ACC112 (cell line): Measurements from ENCODE around the gene BPIFB2.

ENCODE experiments used
- H2AFZ ChIP-seq: fragments of 200-600 bp; sonication (generic); one replicate; pipeline ENCODE4 v1.6.0; 2017; ENCODE audit warnings: antibody characterized with exemption, low read length; ENCODE audit not compliant: unreplicated experiment
- H3K27ac ChIP-seq: fragments of 200-600 bp; sonication (generic); 2 replicates; pipeline ENCODE4 v1.5.1; 2014; ENCODE audit warnings: low read depth, mild to moderate bottlenecking, antibody characterized with exemption, low read length, moderate library complexity
- H3K27me3 ChIP-seq: fragments of 200-600 bp; sonication (generic); 2 replicates; pipeline ENCODE4 v1.6.1; 2014; ENCODE audit warnings: mild to moderate bottlenecking, antibody characterized with exemption, low read length, moderate library complexity, mixed read lengths; ENCODE audit not compliant: insufficient read depth
- H3K36me3 ChIP-seq: fragments of 200-600 bp; sonication (generic); 2 replicates; pipeline ENCODE4 v1.6.1; 2016; ENCODE audit warnings: mild to moderate bottlenecking, antibody characterized with exemption, low read length, moderate library complexity, mixed read lengths; ENCODE audit not compliant: insufficient read depth
- H3K4me1 ChIP-seq: fragments of 200-600 bp; sonication (generic); one replicate; pipeline ENCODE4 v1.6.1; 2016; ENCODE audit warnings: low read length, mixed read lengths; ENCODE audit not compliant: insufficient read depth, unreplicated experiment, control insufficient read depth
- H3K4me3 ChIP-seq: fragments of 200-600 bp; sonication (generic); 2 replicates; pipeline ENCODE4 v1.5.1; 2014; ENCODE audit warnings: mild to moderate bottlenecking, low read depth, low read length
- H3K79me2 ChIP-seq: fragments of 200-600 bp; sonication (generic); one replicate; pipeline ENCODE4 v1.6.0; 2016; ENCODE audit warnings: low read length; ENCODE audit not compliant: control insufficient read depth, unreplicated experiment, insufficient read depth

Gene BPIFB2

DNA sequence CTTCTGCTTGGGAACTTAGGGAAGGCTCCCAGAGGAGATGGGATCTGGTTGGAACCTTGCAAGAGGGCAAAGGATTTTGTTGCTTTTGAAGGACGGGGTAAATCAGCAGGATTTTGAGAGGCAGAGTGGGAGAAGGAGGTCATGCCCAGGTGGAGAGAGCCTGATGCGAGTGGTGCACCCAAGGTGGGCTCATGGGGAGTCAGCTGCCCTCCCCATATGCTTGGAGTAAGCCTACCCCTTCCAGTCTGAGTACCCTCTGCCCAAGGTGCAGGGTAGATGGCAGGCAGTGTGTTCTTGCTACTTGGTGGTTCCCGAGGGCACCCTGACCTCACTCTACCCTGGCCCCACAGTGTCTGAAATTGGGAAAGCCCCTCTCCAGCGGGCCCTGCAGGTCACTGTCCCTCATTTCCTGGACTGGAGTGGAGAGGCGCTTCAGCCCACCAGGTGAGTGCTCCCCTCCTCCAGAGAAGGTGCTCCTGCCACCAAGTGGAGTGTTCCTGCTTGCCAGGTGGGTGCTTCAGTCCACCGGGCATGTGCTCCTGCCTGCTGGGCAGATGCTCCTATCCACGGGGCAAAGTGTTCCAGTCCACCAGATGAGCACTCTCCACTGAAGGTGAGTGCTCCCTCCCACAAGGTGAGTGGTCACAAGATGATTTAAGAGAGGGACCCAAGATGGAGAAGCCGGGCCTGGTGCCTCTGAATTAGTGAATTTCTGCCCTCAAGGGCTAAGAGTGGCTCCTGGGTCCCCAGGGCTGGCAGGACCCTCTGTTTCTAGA, 3.4 kb downstream of the BPIFB2 start:
- H3K27ac ChIP-seq, result no peak overlapping the region
- H3K36me3 ChIP-seq, result no peaks in the 10 kb centered on the region
- H3K79me2 ChIP-seq, result no peaks in the 10 kb centered on the region
- peaks cover 64% of the 10 kb centered on the region for H3K27me3 ChIP-seq
- no peaks in the 10 kb centered on the region for H3K4me1 ChIP-seq
- no peak overlapping the region for H3K4me3 ChIP-seq
- no peak overlapping the region for H2AFZ ChIP-seq

DNA sequence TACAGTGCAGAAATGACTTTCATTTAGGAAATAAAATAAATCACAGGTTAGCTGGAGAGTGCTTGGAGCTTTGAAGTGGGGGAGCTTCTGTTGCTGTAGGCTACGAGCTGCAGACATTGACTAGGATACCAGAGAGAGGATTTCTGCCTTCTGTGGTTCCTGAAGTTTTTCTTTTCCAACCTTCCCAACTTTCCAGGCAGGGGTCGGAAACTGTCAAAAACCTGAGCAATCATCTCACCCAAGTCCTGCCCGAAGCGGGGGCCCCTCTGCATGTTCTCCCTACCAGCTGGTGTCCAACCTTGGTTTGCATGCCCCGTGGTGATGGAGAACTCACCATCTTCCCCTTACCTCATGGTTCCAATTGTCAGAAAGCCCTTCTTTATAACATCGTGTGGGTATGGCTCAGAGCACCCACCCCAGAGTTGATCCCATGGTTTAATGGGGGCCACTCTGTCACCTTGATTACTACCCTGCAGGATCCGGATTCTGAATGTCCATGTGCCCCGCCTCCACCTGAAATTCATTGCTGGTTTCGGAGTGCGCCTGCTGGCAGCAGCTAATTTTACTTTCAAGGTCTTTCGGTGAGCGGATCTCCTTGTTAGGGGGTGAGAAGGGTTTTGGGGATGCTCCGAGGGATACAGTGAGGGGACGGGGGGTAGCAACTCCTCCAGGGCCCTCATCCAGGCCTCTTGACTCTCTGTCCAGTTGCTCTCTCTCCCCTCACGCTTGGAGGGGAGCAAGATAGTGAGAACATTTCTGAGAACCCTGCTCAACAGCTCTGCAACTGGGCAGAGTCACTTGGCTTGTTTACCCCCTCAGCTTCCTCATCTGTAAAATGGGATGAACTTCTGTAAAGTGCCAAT, 5.1 kb downstream of the BPIFB2 start:
- Histone ChIP-seq H3K79me2 (no peaks in the 10 kb centered on the region), H3K4me3 (no peak overlapping the region), H3K27me3 (peaks cover 77% of the 10 kb centered on the region), H3K27ac (no peak overlapping the region), H3K4me1 (no peaks in the 10 kb centered on the region), H3K36me3 (no peaks in the 10 kb centered on the region), H2AFZ (no peak overlapping the region)

DNA sequence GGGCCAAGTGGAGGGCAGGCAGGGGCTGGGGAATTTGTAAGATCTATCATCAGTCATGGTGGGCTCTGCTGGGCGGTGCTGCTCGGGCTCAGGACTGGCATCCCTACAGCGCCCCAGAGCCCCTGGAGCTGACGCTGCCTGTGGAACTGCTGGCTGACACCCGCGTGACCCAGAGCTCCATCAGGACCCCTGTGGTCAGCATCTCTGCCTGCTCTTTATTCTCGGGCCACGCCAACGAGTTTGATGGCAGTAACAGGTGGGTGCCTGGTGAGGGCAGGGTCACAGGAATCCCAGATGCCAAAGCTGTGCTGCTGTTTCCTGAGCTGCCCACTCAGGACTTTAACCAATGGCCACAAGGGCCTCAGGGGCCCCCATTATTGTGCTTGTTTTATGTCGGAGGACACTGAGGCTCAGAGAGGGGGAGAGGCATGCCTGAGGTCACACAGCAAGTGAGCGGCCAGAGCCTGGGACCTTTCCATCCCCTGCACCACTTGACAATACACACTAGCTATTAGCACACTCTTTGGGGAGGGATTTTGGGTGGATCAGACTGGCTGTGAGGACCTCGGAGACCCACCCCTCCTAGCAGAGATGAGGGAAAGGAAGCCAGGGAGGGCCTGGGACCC, 6.3 kb downstream of the BPIFB2 start:
- no peak overlapping the region for H3K27ac ChIP-seq
- no peaks in the 10 kb centered on the region for H3K36me3 ChIP-seq
- H3K4me3 ChIP-seq, result no peak overlapping the region
- no peaks in the 10 kb centered on the region for H3K4me1 ChIP-seq
- peaks cover 83% of the 10 kb centered on the region for H3K27me3 ChIP-seq
- no peak overlapping the region for H2AFZ ChIP-seq
- no peaks in the 10 kb centered on the region for H3K79me2 ChIP-seq

DNA sequence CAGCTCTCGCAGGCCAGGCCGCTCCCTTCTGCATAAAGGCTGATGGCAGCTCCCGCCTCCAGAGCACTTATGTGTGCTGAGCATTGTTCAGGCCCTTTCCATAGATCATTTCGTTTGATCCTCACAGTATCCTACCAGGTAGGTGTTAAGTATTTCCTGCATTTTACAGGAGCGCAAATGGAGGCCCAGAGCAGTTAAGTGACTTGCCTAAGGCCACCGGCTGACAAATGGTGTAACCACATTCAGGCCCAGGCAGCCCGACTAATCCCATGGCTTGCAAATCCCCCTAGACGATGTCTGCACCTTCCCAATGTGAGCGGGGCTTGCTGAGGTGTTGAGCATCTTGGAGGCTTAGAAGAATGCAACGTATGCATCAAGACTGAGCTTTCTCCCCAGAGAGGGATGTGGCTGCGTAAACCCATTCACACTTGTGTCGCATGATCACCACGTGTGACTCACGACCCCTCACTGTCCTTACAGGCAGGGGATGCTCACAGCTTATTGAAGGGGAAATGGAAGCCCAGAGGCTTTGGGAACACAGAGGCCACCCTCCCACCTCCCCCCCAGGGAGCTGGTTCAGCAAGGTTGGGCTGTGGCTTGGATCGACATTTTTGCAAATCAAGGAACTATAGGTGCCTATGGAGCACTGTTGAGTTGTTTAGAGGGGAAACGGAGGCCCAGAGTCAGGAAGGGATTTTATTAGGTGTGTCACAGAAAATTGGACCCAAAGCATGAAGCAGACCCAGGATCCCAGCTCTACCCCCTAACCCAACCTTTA, 7.0 kb downstream of the BPIFB2 start:
- no peak overlapping the region for H3K27ac ChIP-seq
- H3K4me1 ChIP-seq, result no peaks in the 10 kb centered on the region

DNA sequence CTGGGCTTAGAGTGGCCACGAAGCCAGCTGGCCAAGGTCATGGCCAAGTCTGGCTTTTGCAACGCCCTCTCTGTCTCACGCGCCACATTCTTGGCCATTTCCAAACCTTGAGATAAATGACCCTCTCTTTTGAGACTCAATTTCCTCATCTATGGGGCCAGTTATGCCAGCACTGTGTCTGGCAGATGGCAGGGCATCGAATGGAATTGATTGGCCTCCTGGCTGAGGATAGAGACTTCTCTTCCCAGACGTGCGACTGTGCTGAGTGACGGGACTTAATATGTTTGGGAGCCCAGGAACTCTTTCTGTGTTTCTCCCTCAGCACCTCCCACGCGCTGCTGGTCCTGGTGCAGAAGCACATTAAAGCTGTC, 7.6 kb downstream of the BPIFB2 start:
- Histone ChIP-seq H2AFZ (no peak overlapping the region), H3K4me1 (no peaks in the 10 kb centered on the region), H3K27ac (no peak overlapping the region), H3K79me2 (no peaks in the 10 kb centered on the region), H3K27me3 (peaks cover 76% of the 10 kb centered on the region), H3K4me3 (no peak overlapping the region), H3K36me3 (no peaks in the 10 kb centered on the region)

More for the DNA sequence above, 7.0 kb downstream of the BPIFB2 start:
- Histone ChIP-seq H3K4me3 (no peak overlapping the region), H3K36me3 (no peaks in the 10 kb centered on the region), H2AFZ (no peak overlapping the region), H3K79me2 (no peaks in the 10 kb centered on the region), H3K27me3 (peaks cover 82% of the 10 kb centered on the region)

DNA sequence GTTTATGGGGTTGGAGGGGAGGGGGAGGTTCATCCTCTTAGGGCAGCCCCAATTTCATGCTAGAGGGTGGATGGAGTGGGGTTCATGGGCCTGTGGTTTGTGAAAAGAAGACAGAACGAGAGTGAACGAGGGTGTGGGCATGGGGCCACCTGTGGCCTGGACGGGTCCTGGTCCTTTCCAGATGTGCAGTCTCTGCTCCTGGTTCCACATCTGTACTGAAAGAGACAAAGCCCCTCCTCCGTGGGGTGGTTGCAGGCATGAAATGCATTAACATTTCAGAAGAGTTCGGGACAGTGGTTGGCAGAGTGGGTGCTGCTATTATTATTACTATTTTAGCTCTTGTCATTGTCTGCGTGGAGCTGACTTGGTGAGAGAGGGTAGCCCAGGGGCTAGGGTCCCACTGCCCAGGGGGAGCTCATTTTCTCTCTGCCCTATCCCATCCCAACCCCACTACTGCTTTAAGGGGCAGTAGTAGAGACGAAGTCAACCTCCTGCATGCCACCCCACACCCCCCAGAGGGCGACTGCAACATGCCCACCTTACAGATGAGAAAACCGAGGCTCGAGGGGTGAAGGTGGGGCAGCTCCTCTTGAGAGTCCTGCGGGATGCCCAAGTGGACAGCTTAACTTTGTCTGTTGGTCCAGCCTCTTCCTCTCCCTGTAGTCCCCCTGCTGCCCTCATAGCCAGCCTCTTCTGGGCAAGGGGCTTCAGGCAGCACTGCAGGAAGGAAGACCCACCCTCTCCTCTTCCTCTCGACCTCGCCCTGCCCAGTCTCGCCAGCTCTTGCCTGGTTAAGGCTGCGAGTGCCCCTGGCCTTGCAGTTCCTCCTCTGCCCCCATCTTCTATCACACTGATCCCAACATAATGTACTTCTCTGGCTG, 8.4 kb downstream of the BPIFB2 start:
- Histone ChIP-seq H3K79me2 (no peaks in the 10 kb centered on the region), H3K27me3 (peaks cover 67% of the 10 kb centered on the region), H3K36me3 (no peaks in the 10 kb centered on the region), H3K4me1 (no peaks in the 10 kb centered on the region), H3K4me3 (no peak overlapping the region), H3K27ac (no peak overlapping the region), H2AFZ (no peak overlapping the region)

DNA sequence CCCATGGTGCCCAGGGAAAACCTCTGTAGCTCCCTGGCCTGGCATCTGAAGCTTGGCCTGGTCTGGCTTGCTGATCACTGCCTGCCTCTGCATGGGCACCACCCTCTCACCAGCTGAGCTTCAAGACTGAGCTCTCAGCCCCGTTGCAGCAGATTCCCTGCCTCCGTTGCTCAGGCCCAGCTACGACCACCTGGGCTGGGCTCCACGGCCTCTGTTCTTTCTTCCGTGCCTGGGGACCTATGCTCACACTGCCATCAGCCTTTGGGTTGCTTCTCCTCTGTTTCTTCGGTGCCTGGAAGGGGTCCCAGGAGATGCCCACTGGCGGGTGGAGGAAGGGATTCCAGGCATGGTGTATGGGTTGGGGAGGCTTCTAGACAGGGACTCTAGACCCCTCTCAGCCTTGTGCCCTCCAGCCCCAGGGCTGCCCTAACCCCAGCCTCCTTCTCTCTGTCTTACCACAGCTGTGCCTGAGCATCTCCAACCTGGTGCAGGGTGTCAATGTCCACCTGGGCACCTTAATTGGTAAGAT, 9.1 kb downstream of the BPIFB2 start:
- H3K27ac ChIP-seq, result no peak overlapping the region

DNA sequence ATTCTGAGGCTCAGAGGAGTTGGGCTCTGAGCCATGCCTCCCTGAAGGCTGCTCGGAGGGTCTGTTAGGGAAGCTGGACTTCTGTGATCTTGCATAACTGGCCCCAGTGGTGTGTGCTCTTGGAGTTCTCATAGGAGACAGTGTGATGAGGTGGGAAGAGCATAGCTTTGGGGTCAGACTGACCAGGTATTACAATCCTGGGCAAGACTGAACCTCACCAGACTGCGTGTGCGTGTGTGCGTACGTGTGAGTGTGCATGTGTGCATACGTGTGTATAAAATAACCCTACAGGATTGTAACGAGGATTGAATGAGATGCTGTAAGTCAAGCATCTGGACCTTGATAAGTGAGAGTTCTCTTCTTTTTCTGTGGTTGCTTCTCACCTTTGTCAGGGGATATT, 10.0 kb downstream of the BPIFB2 start:
- Histone ChIP-seq H3K36me3 (no peaks in the 10 kb centered on the region), H3K4me3 (no peak overlapping the region), H3K27me3 (peaks cover 62% of the 10 kb centered on the region), H3K27ac (no peak overlapping the region), H3K4me1 (no peaks in the 10 kb centered on the region), H2AFZ (no peak overlapping the region), H3K79me2 (no peaks in the 10 kb centered on the region)

More for the DNA sequence above, 9.1 kb downstream of the BPIFB2 start:
- H3K79me2 ChIP-seq, result no peaks in the 10 kb centered on the region
- H2AFZ ChIP-seq, result no peak overlapping the region
- H3K36me3 ChIP-seq, result no peaks in the 10 kb centered on the region
- H3K27me3 ChIP-seq, result peaks cover 62% of the 10 kb centered on the region
- H3K4me1 ChIP-seq, result no peaks in the 10 kb centered on the region
- no peak overlapping the region for H3K4me3 ChIP-seq

DNA sequence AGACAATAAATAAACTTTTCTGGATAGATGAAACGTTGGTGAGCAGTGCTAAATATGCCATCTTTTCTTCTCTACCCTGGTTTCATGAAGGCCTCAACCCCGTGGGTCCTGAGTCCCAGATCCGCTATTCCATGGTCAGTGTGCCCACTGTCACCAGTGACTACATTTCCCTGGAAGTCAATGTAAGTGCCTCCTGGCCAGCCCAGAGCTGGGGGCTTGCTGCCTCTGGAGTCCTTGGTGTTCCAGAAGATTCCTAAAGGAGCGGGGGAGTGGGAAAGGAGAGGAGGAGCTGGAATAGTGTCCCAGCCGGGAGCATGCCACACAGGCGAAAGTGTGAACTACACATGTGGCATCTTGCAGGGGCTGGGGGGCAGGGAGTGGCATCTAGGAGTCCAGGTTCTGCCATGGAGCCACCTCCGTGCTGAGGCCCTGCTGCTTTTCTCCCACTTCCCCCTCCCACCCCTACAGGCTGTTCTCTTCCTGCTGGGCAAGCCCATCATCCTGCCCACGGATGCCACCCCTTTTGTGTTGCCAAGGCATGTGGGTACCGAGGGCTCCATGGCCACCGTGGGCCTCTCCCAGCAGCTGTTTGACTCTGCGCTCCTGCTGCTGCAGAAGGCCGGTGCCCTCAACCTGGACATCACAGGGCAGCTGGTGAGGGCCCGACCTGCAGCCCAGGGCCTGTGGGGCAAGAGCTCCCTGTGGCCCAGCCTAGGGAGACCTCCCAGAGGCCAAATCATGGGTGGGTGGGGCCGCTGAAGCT, 10.8 kb downstream of the BPIFB2 start:
- no peaks in the 10 kb centered on the region for H3K36me3 ChIP-seq
- H3K27me3 ChIP-seq, result peaks cover 61% of the 10 kb centered on the region
- H3K27ac ChIP-seq, result no peak overlapping the region
- H2AFZ ChIP-seq, result no peak overlapping the region
- no peaks in the 10 kb centered on the region for H3K79me2 ChIP-seq
- no peaks in the 10 kb centered on the region for H3K4me1 ChIP-seq
- no peak overlapping the region for H3K4me3 ChIP-seq
